HCT116 (cell line): ENCODE results near the gene PCDH15. TPM values are rescaled to one million over a fixed set of nuclear protein-coding genes. Genes with fewer than 3 reads are reported as not detected.

Source experiments
- ATAC-seq: fragments of 200-7000 bp; cut with Tn5 transposase; 2 replicates; pipeline ENCODE4 v1.9.1; 2020; ENCODE audit warnings: mild to moderate bottlenecking, moderate library complexity
- BruUV-seq: library from RNA; stranded (reverse); fragments of 400-500 nt; replicated peaks from 2 replicates; lab custom pipeline; 2021; lab: Mats Ljungman, UMichigan
- CTCF ChIA-PET: fragments of 300-600 bp; sonication (Branson Sonifier 250); formaldehyde crosslinking; loops from one replicate; lab custom pipeline; 2021; ENCODE audit warnings: antibody characterized with exemption; lab: Charles Lee
- POLR2A ChIA-PET: fragments of 300-600, 350-600 bp; sonication (Branson Sonifier 250); formaldehyde crosslinking; loops from one replicate; lab custom pipeline; 2021; ENCODE audit warnings: antibody characterized with exemption; lab: Charles Lee
- RAD21 ChIA-PET, 2 experiments: fragments of 300-600 bp; sonication (Branson Sonifier 250); formaldehyde crosslinking; loops; one replicate each; lab custom pipeline; 2023; ENCODE audit warnings: low total read pairs in 2 of 2; ENCODE audit not compliant: uncharacterized antibody in 2 of 2, unreplicated experiment in 2 of 2, low non-redundant PET in 1 of 2; lab: Charles Lee
- DNase-seq: peaks from one replicate; pipeline ENCODE4 v3.0.0-alpha.2; 2010; ENCODE audit warnings: low read depth, low spot score
- H2AFZ ChIP-seq: fragments of 200-600 bp; shearing (Covaris generic), sonication (generic); 2 replicates; pipeline ENCODE4 v1.6.1; 2017; ENCODE audit warnings: low read depth, mixed run types, mixed read lengths, antibody characterized with exemption, low read length; ENCODE audit not compliant: poor library complexity, severe bottlenecking
- H3K27ac ChIP-seq: 2 replicates; pipeline ENCODE4 v1.5.1; 2012; ENCODE audit warnings: low read depth, low read length
- H3K27me3 ChIP-seq: fragments of 200-600 bp; sonication (generic); 2 replicates; pipeline ENCODE4 v1.6.1; 2016; ENCODE audit warnings: mixed run types, low read length, mixed read lengths; ENCODE audit not compliant: insufficient read depth
- H3K36me3 ChIP-seq, 2 experiments: fragments of 200-500 bp in 1 of 2; fragments of 200-600 bp in 1 of 2; sonication (Bioruptor generic) in 1 of 2; sonication (generic) in 1 of 2; 2 replicates each; pipeline versions ENCODE4 v1.5.1 to v1.6.1; 2014 to 2016; ENCODE audit warnings: low read length in 2 of 2, inconsistent platforms in 1 of 2, mixed read lengths in 1 of 2, mixed run types in 1 of 2; ENCODE audit not compliant: insufficient read depth in 2 of 2, control insufficient read depth in 1 of 2
- H3K4me1 ChIP-seq, 2 experiments: fragments of 200-600 bp in 1 of 2; sonication (generic) in 1 of 2; 2 replicates each; pipeline versions ENCODE4 v1.5.1 to v1.6.1; 2012 to 2017; ENCODE audit warnings: low read length in 2 of 2, inconsistent platforms in 1 of 2, mild to moderate bottlenecking in 1 of 2, mixed read lengths in 1 of 2, mixed run types in 1 of 2, moderate library complexity in 1 of 2; ENCODE audit not compliant: insufficient read depth in 2 of 2, control insufficient read depth in 1 of 2
- H3K4me2 ChIP-seq: fragments of 200-600 bp; sonication (generic); 2 replicates; pipeline ENCODE4 v1.6.1; 2017; ENCODE audit warnings: mixed run types, low read length, mixed read lengths
- H3K4me3 ChIP-seq, 2 experiments: fragments of 200-600 bp in 1 of 2; sonication (generic) in 1 of 2; replicated peaks in 1 of 2; 2 replicates each; pipeline ENCODE4 v1.5.1; 2011 to 2016; ENCODE audit warnings: low read length in 2 of 2, control low read depth in 1 of 2, low read depth in 1 of 2, mild to moderate bottlenecking in 1 of 2, mixed read lengths in 1 of 2, mixed run types in 1 of 2
- H3K79me2 ChIP-seq: fragments of 200-600 bp; sonication (generic); 2 replicates; pipeline ENCODE4 v1.6.1; 2017; ENCODE audit warnings: mild to moderate bottlenecking, mixed run types, low read length, moderate library complexity, mixed read lengths; ENCODE audit not compliant: insufficient read depth
- H3K9ac ChIP-seq: fragments of 200-600 bp; sonication (generic); 2 replicates; pipeline ENCODE4 v1.6.1; 2016; ENCODE audit warnings: low read length, mixed read lengths
- H3K9me2 ChIP-seq: fragments of 200-600 bp; sonication (generic), shearing (Covaris generic); 2 replicates; pipeline ENCODE4 v1.6.1; 2017; ENCODE audit warnings: mixed run types, mild to moderate bottlenecking, moderate library complexity; ENCODE audit not compliant: insufficient read depth
- H3K9me3 ChIP-seq, 2 experiments: fragments of 200-500 bp in 1 of 2; fragments of 200-600 bp in 1 of 2; sonication (Bioruptor generic) in 1 of 2; sonication (generic) in 1 of 2; 2 replicates each; pipeline ENCODE4 v1.6.1; 2014 to 2017; ENCODE audit warnings: low read length in 2 of 2, mixed read lengths in 2 of 2, inconsistent platforms in 1 of 2, low read depth in 1 of 2, mild to moderate bottlenecking in 1 of 2, mixed run types in 1 of 2, moderate library complexity in 1 of 2; ENCODE audit not compliant: control insufficient read depth in 1 of 2, insufficient read depth in 1 of 2
- H4K20me1 ChIP-seq: fragments of 200-600 bp; sonication (generic), shearing (Covaris generic); 2 replicates; pipeline ENCODE4 v1.6.1; 2017; ENCODE audit warnings: mixed run types, mild to moderate bottlenecking, moderate library complexity; ENCODE audit not compliant: insufficient read depth
- CBX3 ChIP-seq: IDR thresholded peaks from 2 replicates; pipeline ENCODE4 v1.6.1; 2012; ENCODE audit warnings: low read depth
- CEBPB ChIP-seq: IDR thresholded peaks from 2 replicates; pipeline ENCODE4 v1.6.1; 2012; ENCODE audit warnings: low read depth
- EGR1 ChIP-seq: IDR thresholded peaks from 2 replicates; pipeline ENCODE4 v1.6.1; 2012; ENCODE audit warnings: low read depth
- POLR2A ChIP-seq: IDR thresholded peaks from 2 replicates; pipeline ENCODE4 v1.7.0; 2011; ENCODE audit warnings: borderline replicate concordance; ENCODE audit not compliant: insufficient read depth, insufficient read length; ENCODE audit errors: extremely low read depth
- POLR2AphosphoS5 ChIP-seq: IDR thresholded peaks from 2 replicates; pipeline ENCODE4 v1.6.1; 2011; ENCODE audit warnings: mild to moderate bottlenecking, low read depth, low read length, moderate library complexity
- SIN3A ChIP-seq: IDR thresholded peaks from 2 replicates; pipeline ENCODE4 v1.6.1; 2012; ENCODE audit warnings: low read depth
- SP1 ChIP-seq: IDR thresholded peaks from 2 replicates; pipeline ENCODE4 v1.6.1; 2012; ENCODE audit warnings: low read depth
- SRF ChIP-seq: IDR thresholded peaks from 2 replicates; pipeline ENCODE4 v1.6.1; 2012; ENCODE audit warnings: low read depth
- TCF7L2 ChIP-seq: IDR thresholded peaks from 2 replicates; pipeline ENCODE4 v1.7.0; 2011; ENCODE audit warnings: borderline replicate concordance, inconsistent platforms; ENCODE audit not compliant: insufficient read depth, insufficient read length; ENCODE audit errors: extremely low read depth
- YY1 ChIP-seq: IDR thresholded peaks from 2 replicates; pipeline ENCODE4 v1.6.1; 2011; ENCODE audit warnings: low read length, low read depth, moderate library complexity, mild to moderate bottlenecking; ENCODE audit not compliant: insufficient replicate concordance; ENCODE audit errors: extremely low read depth
- ZFX ChIP-seq: fragments of 450-650 bp; IDR thresholded peaks from 2 replicates; pipeline ENCODE4 v1.6.1; 2017
- intact Hi-C: fragments of 100-400 bp; cut with micrococcal nuclease; formaldehyde crosslinking; loops from 2 replicates; pipeline ENCODE4 v1.10.0; 2022
- total RNA-seq: library from RNA; stranded (reverse); gene quantifications from one replicate; pipeline ENCODE4 v1.2.1, GENCODE V29; 2021; ENCODE audit not compliant: unreplicated experiment
- TF ChIP-seq, protein P1 (sequence below): IDR thresholded peaks from 2 replicates; pipeline ENCODE4 v1.6.1; 2012
- TF ChIP-seq, protein P2 (sequence below): IDR thresholded peaks from 2 replicates; pipeline ENCODE4 v1.6.1; 2012
- TF ChIP-seq, protein P3 (sequence below): IDR thresholded peaks from 2 replicates; pipeline ENCODE4 v1.6.1; 2012; ENCODE audit warnings: low read depth

PCDH15 gene
- total RNA-seq, 1 experiment from 2014 or later: not detected

DNA sequence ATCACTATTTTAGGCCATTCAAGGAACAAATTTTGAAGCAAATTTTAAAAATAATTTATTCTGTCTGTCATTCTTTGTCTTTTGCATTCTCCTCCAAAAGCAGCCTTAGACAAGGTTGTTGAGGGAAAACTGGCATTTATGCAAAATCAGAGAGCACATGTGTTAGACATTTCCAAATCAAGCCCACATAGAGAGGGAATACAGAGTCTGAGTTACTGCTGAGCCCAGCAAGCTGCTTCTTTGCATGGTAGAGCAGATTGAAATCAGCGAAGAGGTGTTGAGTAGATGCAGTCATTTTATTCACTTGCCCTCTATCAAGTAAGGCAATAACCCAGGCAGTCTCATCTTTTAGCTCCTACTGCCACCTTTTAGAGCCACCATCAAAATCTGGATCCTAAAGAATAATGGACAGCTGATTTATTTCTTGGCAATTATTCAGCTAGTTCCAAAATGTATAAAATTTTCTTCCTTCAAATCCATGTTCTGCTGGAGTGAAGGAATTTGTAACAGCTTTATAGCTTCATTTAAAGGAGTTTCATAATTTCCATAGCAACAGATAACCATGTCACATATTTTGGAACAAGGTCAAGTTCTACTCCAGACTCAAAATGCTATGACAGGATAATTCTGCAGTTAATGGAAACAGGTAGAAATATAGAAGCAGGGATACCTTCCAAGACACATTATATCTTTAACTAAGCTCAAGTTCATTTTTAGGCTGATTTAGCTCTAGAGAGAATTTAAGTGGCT lies 7.3 kb upstream of the PCDH15 start:
- ChIA-PET RAD21 (no interaction called here), POLR2A (no interaction called here), CTCF (no interaction called here)
- H3K4me1 ChIP-seq: no peaks in the 10 kb centered on the region
- no TSS peak for BruUV-seq
- H2AFZ ChIP-seq: no peak overlapping the region
- H3K36me3 ChIP-seq: no peaks in the 10 kb centered on the region
- H3K9ac ChIP-seq: no peak overlapping the region
- H3K9me2 ChIP-seq: no peaks in the 10 kb centered on the region
- H3K4me2 ChIP-seq: no peak overlapping the region
- ATAC-seq: no peak
- intact Hi-C loops: no loop called here
- no peaks in the 10 kb centered on the region for H4K20me1 ChIP-seq
- H3K27ac ChIP-seq: no peak overlapping the region
- TF ChIP-seq ZFX: no peak
- TF ChIP-seq, protein P1, sequence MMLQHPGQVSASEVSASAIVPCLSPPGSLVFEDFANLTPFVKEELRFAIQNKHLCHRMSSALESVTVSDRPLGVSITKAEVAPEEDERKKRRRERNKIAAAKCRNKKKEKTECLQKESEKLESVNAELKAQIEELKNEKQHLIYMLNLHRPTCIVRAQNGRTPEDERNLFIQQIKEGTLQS: no peak
- TF ChIP-seq SIN3A: no peak
- TF ChIP-seq POLR2AphosphoS5: no peak
- TF ChIP-seq EGR1: no peak
- no peak for TF ChIP-seq CBX3
- DNase-seq: no peak
- no peaks in the 10 kb centered on the region for H3K79me2 ChIP-seq
- peaks cover 2 to 9% of the 10 kb centered on the region in 2 experiments; a peak in 2 of 4 replicates for H3K9me3 ChIP-seq
- no peaks in the 10 kb centered on the region for H3K27me3 ChIP-seq
- H3K4me3 ChIP-seq: no peak overlapping the region

DNA sequence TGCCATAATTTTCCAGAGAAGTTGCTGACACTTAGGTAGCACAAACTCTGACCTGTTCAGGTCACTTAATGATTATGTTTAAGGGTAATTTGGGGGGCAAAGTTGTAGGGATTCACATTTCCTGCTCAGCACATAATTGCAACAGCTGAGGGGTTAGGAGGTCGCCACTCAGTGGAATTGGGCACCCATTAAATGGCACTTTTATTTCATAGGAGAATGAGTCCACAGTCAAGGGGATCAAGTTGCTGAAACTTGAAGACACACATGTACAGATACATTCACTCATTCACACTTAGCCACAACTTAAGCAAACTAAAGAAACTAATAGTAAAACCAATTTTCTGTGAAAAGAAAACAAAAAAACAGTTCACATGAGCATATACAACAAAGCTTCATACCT lies 1.5 kb downstream of the PCDH15 start:
- POLR2A ChIA-PET: no interaction called here
- DNase-seq (no peak), ATAC-seq (no peak)
- Histone ChIP-seq H3K9ac (no peak overlapping the region), H3K9me3 (peaks cover 0 to 8% of the 10 kb centered on the region in 2 experiments; a peak in 2 of 4 replicates), H3K4me3 (no peak overlapping the region), H3K4me2 (no peak overlapping the region), H3K27me3 (no peaks in the 10 kb centered on the region), H3K27ac (no peak overlapping the region), H3K9me2 (no peaks in the 10 kb centered on the region), H3K79me2 (no peaks in the 10 kb centered on the region), H4K20me1 (no peaks in the 10 kb centered on the region), H3K36me3 (no peaks in the 10 kb centered on the region)
- intact Hi-C loops: no loop called here
- CTCF ChIA-PET: no interaction called here
- BruUV-seq: no TSS peak
- no peak for TF ChIP-seq CBX3
- TF ChIP-seq ZFX: no peak
- TF ChIP-seq POLR2A: no peak
- TF ChIP-seq, protein P2, sequence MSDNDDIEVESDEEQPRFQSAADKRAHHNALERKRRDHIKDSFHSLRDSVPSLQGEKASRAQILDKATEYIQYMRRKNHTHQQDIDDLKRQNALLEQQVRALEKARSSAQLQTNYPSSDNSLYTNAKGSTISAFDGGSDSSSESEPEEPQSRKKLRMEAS: no peak
- no peak for TF ChIP-seq CEBPB
- no peak for TF ChIP-seq YY1
- TF ChIP-seq EGR1: no peak
- TF ChIP-seq SRF: no peak
- TF ChIP-seq, protein P3, sequence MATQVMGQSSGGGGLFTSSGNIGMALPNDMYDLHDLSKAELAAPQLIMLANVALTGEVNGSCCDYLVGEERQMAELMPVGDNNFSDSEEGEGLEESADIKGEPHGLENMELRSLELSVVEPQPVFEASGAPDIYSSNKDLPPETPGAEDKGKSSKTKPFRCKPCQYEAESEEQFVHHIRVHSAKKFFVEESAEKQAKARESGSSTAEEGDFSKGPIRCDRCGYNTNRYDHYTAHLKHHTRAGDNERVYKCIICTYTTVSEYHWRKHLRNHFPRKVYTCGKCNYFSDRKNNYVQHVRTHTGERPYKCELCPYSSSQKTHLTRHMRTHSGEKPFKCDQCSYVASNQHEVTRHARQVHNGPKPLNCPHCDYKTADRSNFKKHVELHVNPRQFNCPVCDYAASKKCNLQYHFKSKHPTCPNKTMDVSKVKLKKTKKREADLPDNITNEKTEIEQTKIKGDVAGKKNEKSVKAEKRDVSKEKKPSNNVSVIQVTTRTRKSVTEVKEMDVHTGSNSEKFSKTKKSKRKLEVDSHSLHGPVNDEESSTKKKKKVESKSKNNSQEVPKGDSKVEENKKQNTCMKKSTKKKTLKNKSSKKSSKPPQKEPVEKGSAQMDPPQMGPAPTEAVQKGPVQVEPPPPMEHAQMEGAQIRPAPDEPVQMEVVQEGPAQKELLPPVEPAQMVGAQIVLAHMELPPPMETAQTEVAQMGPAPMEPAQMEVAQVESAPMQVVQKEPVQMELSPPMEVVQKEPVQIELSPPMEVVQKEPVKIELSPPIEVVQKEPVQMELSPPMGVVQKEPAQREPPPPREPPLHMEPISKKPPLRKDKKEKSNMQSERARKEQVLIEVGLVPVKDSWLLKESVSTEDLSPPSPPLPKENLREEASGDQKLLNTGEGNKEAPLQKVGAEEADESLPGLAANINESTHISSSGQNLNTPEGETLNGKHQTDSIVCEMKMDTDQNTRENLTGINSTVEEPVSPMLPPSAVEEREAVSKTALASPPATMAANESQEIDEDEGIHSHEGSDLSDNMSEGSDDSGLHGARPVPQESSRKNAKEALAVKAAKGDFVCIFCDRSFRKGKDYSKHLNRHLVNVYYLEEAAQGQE: no peak
- no peak for TF ChIP-seq SP1
- TF ChIP-seq TCF7L2: no peak
- TF ChIP-seq, all 23 proteins: peak for 0
- Histone ChIP-seq H2AFZ (no peak overlapping the region), H3K4me1 (no peaks in the 10 kb centered on the region)
- RAD21 ChIA-PET: no interaction called here
